ENCODE data around the gene PDCD6IP. TPM values are rescaled to one million over a fixed set of nuclear protein-coding genes. Genes with fewer than 3 reads are reported as not detected.
"Not testable (repeated sequence)": the region's sequence is repeated elsewhere in the genome, so short reads cannot be mapped to it uniquely, and the experiment has no call there.

Gene PDCD6IP
- total and polyA plus RNA-seq, 5 donors: 31.5 to 141 (median 128) TPM

DNA sequence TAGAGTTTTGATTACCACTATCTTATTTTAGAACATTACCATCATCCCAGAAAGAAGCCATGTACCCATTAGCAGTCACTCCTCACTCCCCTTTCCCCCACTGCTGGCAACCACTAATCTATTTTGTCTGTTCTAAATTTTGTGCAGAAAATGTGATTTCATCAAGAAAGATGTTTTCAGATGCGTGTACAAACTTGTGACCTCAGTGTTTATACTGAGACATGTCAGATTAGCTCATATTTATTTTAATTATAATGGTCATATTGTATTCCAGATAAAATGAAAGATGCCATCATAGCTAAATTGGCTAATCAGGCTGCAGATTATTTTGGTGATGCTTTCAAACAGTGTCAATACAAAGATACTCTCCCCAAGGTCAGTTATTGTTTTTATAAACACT, 27.8 kb downstream of the PDCD6IP start:
- H3K27ac ChIP-seq (ENCODE audit: low read length): no peak overlapping the region
- no peaks in the 10 kb centered on the region for H3K4me1 ChIP-seq (ENCODE audit: control insufficient read depth, insufficient read depth, low read length)
- ATAC-seq (no peak), DNase-seq (no peak)
- WGBS: 82% methylated on average over 1 of the region's 1 CpG
- intact Hi-C loops (cut with DNase I): no loop called here
- no peaks in the 10 kb centered on the region for H3K9me3 ChIP-seq (ENCODE audit: control insufficient read depth, low read length)
- H3K27me3 ChIP-seq (ENCODE audit: control insufficient read depth, insufficient read depth): no peaks in the 10 kb centered on the region
- no peak overlapping the region for H3K4me3 ChIP-seq (ENCODE audit: low read length)

DNA sequence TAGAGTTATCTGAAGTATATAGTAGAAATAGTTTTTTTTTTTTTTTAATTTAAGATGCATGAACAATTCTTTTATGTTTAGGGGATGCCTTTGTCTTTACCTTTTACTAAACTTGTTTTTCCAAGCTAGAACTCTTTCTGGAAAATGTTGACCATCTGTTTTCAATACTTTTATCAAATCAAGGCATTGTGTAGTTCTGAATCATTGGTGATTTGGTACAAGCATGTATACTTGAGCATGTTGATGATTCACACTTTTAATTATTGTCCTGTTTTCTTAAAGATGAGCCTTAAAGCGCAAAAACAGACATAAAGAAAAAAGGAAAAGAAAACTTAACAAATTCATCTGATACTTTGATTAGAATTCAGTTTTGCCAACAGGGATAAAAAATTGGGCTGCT, 28.3 kb downstream of the PDCD6IP start:
- no peaks in the 10 kb centered on the region for H3K27me3 ChIP-seq (ENCODE audit: control insufficient read depth, insufficient read depth)
- no peaks in the 10 kb centered on the region for H3K9me3 ChIP-seq (ENCODE audit: control insufficient read depth, low read length)
- H3K27ac ChIP-seq (ENCODE audit: low read length): no peak overlapping the region
- H3K4me1 ChIP-seq (ENCODE audit: control insufficient read depth, insufficient read depth, low read length): no peaks in the 10 kb centered on the region
- no peak overlapping the region for H3K4me3 ChIP-seq (ENCODE audit: low read length)
- intact Hi-C loops (cut with DNase I): no loop called here
- DNase-seq: no peak
- no peak for ATAC-seq
- 98% methylated on average over 1 of the region's 1 CpG for WGBS

DNA sequence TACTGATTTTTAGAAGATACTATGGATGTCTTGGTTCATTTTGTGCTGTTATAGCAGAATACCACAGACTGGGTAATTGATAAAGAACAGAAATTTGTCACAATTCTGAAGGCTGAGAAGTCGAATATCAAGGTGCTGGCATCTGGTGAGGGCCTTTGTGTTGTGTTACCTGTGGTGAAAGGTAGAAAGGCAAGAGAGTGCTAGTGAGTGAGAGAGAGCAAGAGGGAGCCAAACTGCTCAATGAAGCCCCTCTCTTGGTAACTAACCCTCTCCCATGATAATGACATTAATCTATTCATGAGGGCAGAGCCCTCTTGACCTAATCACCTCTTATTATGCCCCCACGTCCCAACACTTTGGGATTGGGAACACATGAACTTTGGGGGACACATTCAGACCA, 31.3 kb downstream of the PDCD6IP start:
- H3K9me3 ChIP-seq (ENCODE audit: control insufficient read depth, low read length): no peaks in the 10 kb centered on the region
- ATAC-seq (no peak), DNase-seq (no peak)

DNA sequence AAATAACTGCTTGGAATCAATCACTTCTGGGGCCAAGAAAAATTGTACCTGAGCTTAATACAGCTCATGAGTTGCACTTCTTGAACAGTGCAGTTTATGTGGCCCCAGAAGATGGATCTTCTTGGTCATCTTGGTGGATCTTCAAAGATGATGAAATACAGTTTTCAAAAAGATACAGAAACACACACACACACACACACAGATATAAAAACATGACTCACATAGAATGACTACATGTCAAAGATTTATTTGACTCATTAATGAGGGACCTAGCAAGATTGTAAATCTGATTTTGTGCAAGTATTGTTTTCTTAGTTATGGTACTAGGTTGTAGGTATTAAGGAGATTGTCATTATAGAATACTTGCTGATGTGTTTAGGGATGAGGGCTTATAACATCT, 32.6 kb downstream of the PDCD6IP start:
- Histone ChIP-seq H3K4me1 (ENCODE audit: control insufficient read depth, insufficient read depth, low read length) (no peaks in the 10 kb centered on the region), H3K27me3 (ENCODE audit: control insufficient read depth, insufficient read depth) (no peaks in the 10 kb centered on the region), H3K9me3 (ENCODE audit: control insufficient read depth, low read length) (no peaks in the 10 kb centered on the region), H3K27ac (ENCODE audit: low read length) (no peak overlapping the region), H3K4me3 (ENCODE audit: low read length) (no peak overlapping the region)
- DNase-seq (no peak), ATAC-seq (no peak)
- intact Hi-C loops (cut with DNase I): no loop called here

More for the DNA sequence above, 31.3 kb downstream of the PDCD6IP start:
- Histone ChIP-seq H3K27ac (ENCODE audit: low read length) (no peak overlapping the region), H3K4me3 (ENCODE audit: low read length) (no peak overlapping the region), H3K27me3 (ENCODE audit: control insufficient read depth, insufficient read depth) (no peaks in the 10 kb centered on the region), H3K4me1 (ENCODE audit: control insufficient read depth, insufficient read depth, low read length) (no peaks in the 10 kb centered on the region)
- intact Hi-C loops (cut with DNase I): no loop called here
- 92% methylated on average over 2 of the region's 2 CpGs for WGBS

DNA sequence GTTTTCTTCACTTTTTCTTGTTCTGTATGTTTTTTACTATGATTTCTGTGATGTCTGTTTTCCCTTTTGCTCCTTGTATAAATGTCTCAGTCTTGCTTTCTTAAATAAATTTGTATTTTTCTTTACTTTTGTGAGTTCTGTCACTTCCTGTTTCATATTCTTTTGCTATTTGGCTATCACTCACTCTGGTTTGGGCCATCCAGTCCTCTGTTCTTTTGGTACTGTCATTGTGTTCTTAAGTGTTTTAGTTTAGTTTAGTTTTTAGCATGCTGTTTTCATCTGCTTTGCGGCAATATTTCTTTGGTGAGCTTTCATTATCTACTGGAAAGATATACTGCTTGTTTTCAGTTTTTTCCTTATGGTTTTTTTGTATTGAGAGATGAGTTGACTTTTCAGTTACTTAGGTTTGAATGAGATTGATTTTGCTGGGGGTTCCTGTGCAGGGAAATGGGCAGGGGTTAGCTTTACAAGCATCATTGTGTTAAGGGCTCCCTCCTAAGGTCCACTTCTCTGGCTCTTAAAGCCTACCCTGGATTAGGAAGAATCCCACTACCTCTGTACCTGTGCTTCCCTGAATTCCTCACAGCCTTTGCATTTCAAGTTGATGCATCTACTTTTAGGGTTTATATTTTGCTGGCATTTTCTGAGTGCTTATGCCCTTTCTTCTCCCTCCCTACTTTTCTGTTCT, 35.1 kb downstream of the PDCD6IP start:
- intact Hi-C loops (cut with DNase I): no loop called here
- Histone ChIP-seq H3K4me3 (ENCODE audit: low read length) (no peak overlapping the region), H3K27me3 (ENCODE audit: control insufficient read depth, insufficient read depth) (no peaks in the 10 kb centered on the region), H3K27ac (ENCODE audit: low read length) (no peak overlapping the region), H3K4me1 (ENCODE audit: control insufficient read depth, insufficient read depth, low read length) (no peaks in the 10 kb centered on the region), H3K9me3 (ENCODE audit: control insufficient read depth, low read length) (no peaks in the 10 kb centered on the region)
- no peak for ATAC-seq
- 96% methylated on average over 1 of the region's 1 CpG for WGBS
- no peak for DNase-seq

DNA sequence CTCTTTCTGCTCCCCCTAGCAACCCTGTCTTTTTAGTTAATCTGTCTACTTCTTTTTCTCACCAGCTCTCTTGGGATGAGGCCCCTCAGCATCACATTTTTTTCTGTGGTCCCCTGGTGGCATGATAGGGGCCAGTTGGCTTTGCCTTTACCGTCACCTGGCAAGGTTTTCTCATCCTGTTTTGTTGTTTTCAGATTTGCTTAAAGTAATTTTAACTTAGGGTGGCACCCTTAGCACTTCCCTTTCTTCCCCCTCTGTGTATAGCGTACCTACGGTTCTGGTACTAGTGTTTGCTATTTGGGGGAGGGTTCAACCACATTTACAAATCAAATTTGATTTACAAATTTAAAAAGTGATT, 35.6 kb downstream of the PDCD6IP start:
- Histone ChIP-seq H3K9me3 (ENCODE audit: control insufficient read depth, low read length) (no peaks in the 10 kb centered on the region), H3K27ac (ENCODE audit: low read length) (no peak overlapping the region), H3K4me3 (ENCODE audit: low read length) (no peak overlapping the region), H3K27me3 (ENCODE audit: control insufficient read depth, insufficient read depth) (no peaks in the 10 kb centered on the region), H3K4me1 (ENCODE audit: control insufficient read depth, insufficient read depth, low read length) (no peaks in the 10 kb centered on the region)
- DNase-seq (no peak), ATAC-seq (no peak)
- intact Hi-C loops (cut with DNase I): no loop called here
- WGBS: 82% methylated on average over 3 of the region's 3 CpGs

DNA sequence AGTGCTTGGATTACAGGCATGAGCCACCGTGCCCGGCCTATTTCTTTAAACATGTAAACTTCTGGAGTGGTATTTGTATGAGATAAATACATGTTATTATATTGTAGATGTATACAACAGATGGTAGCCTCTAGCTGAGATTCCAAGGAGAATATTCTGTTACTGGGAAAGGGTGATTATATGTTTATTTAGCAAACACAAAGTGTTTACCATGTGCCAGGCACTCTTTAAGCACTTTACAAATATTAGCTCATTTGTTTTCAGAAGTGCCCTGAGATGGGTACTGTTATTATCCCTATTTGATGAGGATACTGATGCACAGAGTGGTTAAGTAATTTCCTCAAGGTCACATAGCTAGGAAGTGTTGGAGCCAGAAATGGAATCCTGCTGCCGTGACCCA, 38.8 kb downstream of the PDCD6IP start:
- H3K9me3 ChIP-seq (ENCODE audit: control insufficient read depth, low read length); H3K4me1 ChIP-seq (ENCODE audit: control insufficient read depth, insufficient read depth, low read length); H3K4me3 ChIP-seq (ENCODE audit: low read length); DNase-seq; H3K27ac ChIP-seq (ENCODE audit: low read length); H3K27me3 ChIP-seq (ENCODE audit: control insufficient read depth, insufficient read depth); intact Hi-C loops (cut with DNase I); ATAC-seq: not testable (repeated sequence)
- WGBS: 94% methylated on average over 3 of the region's 3 CpGs

DNA sequence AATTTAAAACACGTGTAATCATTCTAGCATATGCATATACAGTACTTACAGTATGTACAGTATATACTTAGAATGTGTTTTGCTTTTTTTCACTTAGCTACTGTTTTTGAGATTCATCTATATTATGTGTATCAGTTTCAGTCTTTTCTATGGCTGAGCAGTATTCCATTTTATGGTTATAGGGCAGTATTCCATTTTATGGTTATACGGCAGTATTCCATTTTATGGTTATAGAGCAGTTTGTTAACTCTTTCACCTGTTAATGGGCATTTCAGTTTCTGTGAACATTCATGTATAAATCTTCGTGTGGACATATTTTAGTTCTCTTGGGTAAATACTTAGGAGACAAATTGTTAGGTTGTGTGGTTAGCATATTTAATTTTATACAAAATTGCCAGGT, 40.9 kb downstream of the PDCD6IP start:
- Histone ChIP-seq H3K9me3 (ENCODE audit: control insufficient read depth, low read length) (no peaks in the 10 kb centered on the region), H3K27ac (ENCODE audit: low read length) (no peak overlapping the region), H3K27me3 (ENCODE audit: control insufficient read depth, insufficient read depth) (no peaks in the 10 kb centered on the region), H3K4me3 (ENCODE audit: low read length) (no peak overlapping the region), H3K4me1 (ENCODE audit: control insufficient read depth, insufficient read depth, low read length) (no peaks in the 10 kb centered on the region)
- no peak for DNase-seq
- intact Hi-C loops (cut with DNase I): no loop called here
- 83% methylated on average over 3 of the region's 3 CpGs for WGBS
- ATAC-seq: no peak

DNA sequence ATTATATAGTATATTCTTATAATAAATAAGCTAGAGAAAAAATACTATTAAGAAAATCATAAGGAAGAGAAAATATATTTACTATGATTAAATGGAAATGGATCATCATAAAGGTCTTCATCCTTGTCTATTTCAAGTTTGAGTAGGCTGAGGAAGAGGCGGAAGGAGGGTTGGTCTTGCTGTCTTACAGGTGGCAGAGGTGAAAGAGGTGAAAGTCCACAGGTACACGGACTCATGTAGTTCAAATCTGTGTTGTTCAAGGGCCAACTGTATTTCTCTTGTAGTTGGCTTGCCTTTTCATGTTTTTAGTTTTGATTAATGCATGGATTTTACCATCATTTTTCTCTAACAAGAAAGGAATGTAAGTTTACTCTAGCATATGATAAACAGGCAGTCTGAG, 41.7 kb downstream of the PDCD6IP start:
- intact Hi-C loops (cut with DNase I): no loop called here
- no peak for DNase-seq
- ATAC-seq: no peak
- no peak overlapping the region for H3K27ac ChIP-seq (ENCODE audit: low read length)
- no peaks in the 10 kb centered on the region for H3K9me3 ChIP-seq (ENCODE audit: control insufficient read depth, low read length)
- H3K27me3 ChIP-seq (ENCODE audit: control insufficient read depth, insufficient read depth): no peaks in the 10 kb centered on the region
- WGBS: 94% methylated on average over 2 of the region's 2 CpGs
- no peaks in the 10 kb centered on the region for H3K4me1 ChIP-seq (ENCODE audit: control insufficient read depth, insufficient read depth, low read length)
- H3K4me3 ChIP-seq (ENCODE audit: low read length): no peak overlapping the region

DNA sequence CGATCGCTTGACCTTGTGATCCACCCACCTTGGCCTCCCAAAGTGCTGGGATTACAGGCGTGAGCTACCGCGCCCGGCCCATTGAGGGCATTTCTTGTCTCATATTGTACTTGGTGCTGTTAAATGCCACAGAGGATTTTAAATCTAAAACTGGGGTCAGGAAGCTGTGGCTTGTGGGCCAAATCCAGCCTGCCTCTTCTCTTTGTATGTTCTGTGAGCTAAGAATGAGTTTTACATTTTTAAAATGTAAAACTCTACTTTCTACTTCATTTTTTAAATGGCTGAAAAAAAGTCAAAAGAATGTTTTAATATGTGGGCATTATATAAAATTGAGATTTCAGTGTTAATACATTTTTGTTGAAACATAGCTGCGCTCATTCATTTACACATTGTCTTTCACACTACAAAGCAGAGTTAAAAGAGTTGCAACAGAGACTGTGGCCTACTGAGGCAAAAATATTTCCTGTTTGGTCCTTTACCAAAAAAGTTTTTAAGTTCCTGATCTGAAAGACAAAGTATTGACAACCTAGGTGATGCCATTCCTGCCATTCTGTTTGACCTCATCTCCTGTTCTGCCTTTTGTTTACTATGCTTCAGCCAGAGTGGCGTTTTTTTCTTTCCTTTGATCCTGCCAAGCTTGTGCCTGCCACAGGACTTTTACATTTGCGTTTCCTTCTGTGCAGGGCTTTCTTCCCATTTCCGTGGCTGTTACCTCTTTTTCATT, 50.4 kb downstream of the PDCD6IP start:
- H3K27ac ChIP-seq (ENCODE audit: low read length): no peak overlapping the region
- DNase-seq (no peak), ATAC-seq (no peak)
- H3K4me1 ChIP-seq (ENCODE audit: control insufficient read depth, insufficient read depth, low read length): no peaks in the 10 kb centered on the region
- intact Hi-C loops (cut with DNase I): no loop called here
- no peaks in the 10 kb centered on the region for H3K27me3 ChIP-seq (ENCODE audit: control insufficient read depth, insufficient read depth)
- no peak overlapping the region for H3K4me3 ChIP-seq (ENCODE audit: low read length)
- no peaks in the 10 kb centered on the region for H3K9me3 ChIP-seq (ENCODE audit: control insufficient read depth, low read length)
- 86% methylated on average over 10 of the region's 10 CpGs for WGBS

DNA sequence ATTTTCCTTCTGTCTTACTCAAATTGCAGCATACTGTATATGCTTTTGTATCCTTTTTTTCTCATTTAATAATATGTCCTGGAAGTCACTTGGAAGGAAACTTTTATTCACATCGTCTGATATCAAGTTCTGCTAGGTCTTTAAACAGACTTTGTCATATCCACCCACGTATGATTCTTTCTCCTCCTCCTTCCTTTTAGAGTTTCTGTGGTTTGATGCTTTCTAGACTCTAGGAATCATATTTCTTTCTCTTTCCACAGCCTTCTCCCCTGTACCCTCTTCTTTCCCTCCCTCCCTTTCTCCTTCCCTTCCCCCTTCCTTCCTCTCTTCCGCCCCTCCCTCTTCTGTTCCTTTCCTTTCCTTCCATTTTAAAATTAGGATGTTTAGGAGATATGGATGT, 52.2 kb downstream of the PDCD6IP start:
- intact Hi-C loops (cut with DNase I): not testable (repeated sequence)

More for the DNA sequence above, 52.2 kb downstream of the PDCD6IP start:
- H3K4me3 ChIP-seq (ENCODE audit: low read length); DNase-seq; H3K9me3 ChIP-seq (ENCODE audit: control insufficient read depth, low read length); ATAC-seq; H3K27ac ChIP-seq (ENCODE audit: low read length); H3K27me3 ChIP-seq (ENCODE audit: control insufficient read depth, insufficient read depth); H3K4me1 ChIP-seq (ENCODE audit: control insufficient read depth, insufficient read depth, low read length): not testable (repeated sequence)
- WGBS: 57% methylated on average over 3 of the region's 3 CpGs
